OCI-LY7 (cell line): ENCODE measurements around the gene PSMC4. TPM values are rescaled to one million over a fixed set of nuclear protein-coding genes. Genes with fewer than 3 reads are reported as not detected.

ENCODE experiments used
- BruUV-seq: library from RNA; stranded (reverse); fragments of 400-500 nt; replicated peaks from 2 replicates; lab custom pipeline; 2021; lab: Mats Ljungman, UMichigan
- CTCF ChIA-PET: fragments of 300-600 bp; sonication (Branson Sonifier 250); formaldehyde crosslinking; loops from one replicate; lab custom pipeline; 2022; ENCODE audit warnings: antibody characterized with exemption; ENCODE audit not compliant: unreplicated experiment; lab: Charles Lee
- POLR2A ChIA-PET: fragments of 300-600 bp; sonication (Branson Sonifier 250); formaldehyde crosslinking; loops from one replicate; lab custom pipeline; 2022; ENCODE audit warnings: antibody characterized with exemption; lab: Charles Lee
- DNase-seq: peaks from one replicate; pipeline ENCODE4 v3.0.0-alpha.2; 2015; ENCODE audit warnings: low spot score
- H2AFZ ChIP-seq: fragments of 200-600 bp; sonication (generic), shearing (Covaris generic); 2 replicates; pipeline ENCODE4 v1.6.1; 2014; ENCODE audit warnings: mild to moderate bottlenecking, antibody characterized with exemption, low read length, moderate library complexity
- H3K27ac ChIP-seq: fragments of 200-600 bp; sonication (generic); 2 replicates; pipeline ENCODE4 v1.5.1; 2014; ENCODE audit warnings: mixed run types, low read depth, mild to moderate bottlenecking, moderate library complexity, low read length, inconsistent platforms; ENCODE audit not compliant: poor library complexity, severe bottlenecking
- H3K36me3 ChIP-seq: fragments of 200-600 bp; sonication (generic); 2 replicates; pipeline ENCODE4 v1.6.1; 2014; ENCODE audit warnings: mild to moderate bottlenecking, antibody characterized with exemption, low read length, moderate library complexity, mixed read lengths; ENCODE audit not compliant: insufficient read depth
- H3K4me1 ChIP-seq: fragments of 200-600 bp; sonication (generic); 2 replicates; pipeline ENCODE4 v1.5.1; 2014; ENCODE audit warnings: mild to moderate bottlenecking, low read length; ENCODE audit not compliant: insufficient read depth, poor library complexity, severe bottlenecking
- H3K4me2 ChIP-seq: fragments of 200-600 bp; sonication (generic); 2 replicates; pipeline ENCODE4 v1.6.1; 2014; ENCODE audit warnings: mild to moderate bottlenecking, low read length
- H3K4me3 ChIP-seq: fragments of 200-600 bp; sonication (generic); 2 replicates; pipeline ENCODE4 v1.5.1; 2014; ENCODE audit warnings: mild to moderate bottlenecking, low read depth, low read length; ENCODE audit not compliant: poor library complexity, severe bottlenecking
- H3K79me2 ChIP-seq: fragments of 200-600 bp; sonication (generic); 2 replicates; pipeline ENCODE4 v1.6.1; 2016; ENCODE audit warnings: low read depth, mild to moderate bottlenecking, low read length, moderate library complexity, mixed read lengths; ENCODE audit not compliant: insufficient read depth
- H3K9me2 ChIP-seq: fragments of 200-600 bp; sonication (generic); 2 replicates; pipeline ENCODE4 v1.6.1; 2016; ENCODE audit warnings: mild to moderate bottlenecking, low read length, mixed read lengths; ENCODE audit not compliant: insufficient read depth
- H3K9me3 ChIP-seq: fragments of 200-600 bp; sonication (generic); 2 replicates; pipeline ENCODE4 v1.6.1; 2014; ENCODE audit warnings: mild to moderate bottlenecking, mixed run types, low read length, mixed read lengths
- H4K20me1 ChIP-seq: fragments of 200-600 bp; sonication (generic); 2 replicates; pipeline ENCODE4 v1.6.1; 2014; ENCODE audit warnings: mild to moderate bottlenecking, antibody characterized with exemption, low read length, moderate library complexity, mixed read lengths; ENCODE audit not compliant: insufficient read depth
- EZH2phosphoT487 ChIP-seq: fragments of 200-600 bp; sonication (generic); IDR thresholded peaks from 2 replicates; pipeline ENCODE4 v1.6.1; 2018; ENCODE audit warnings: low read depth, borderline replicate concordance, mild to moderate bottlenecking, mixed run types, antibody characterized with exemption, low read length, moderate library complexity, mixed read lengths
- intact Hi-C: fragments of 100-400 bp; cut with micrococcal nuclease; formaldehyde crosslinking; loops from one replicate; pipeline ENCODE4 v1.10.0; 2022; ENCODE audit not compliant: unreplicated experiment
- total RNA-seq, 2 experiments: library from RNA; depleted of rRNA in 1 of 2; stranded (reverse); fragments of >200 nt in 1 of 2; shearing (Covaris generic) in 1 of 2; gene quantifications; 2 replicates each; pipeline ENCODE4 v1.2.3, GENCODE V29; 2014 to 2022
- TF ChIP-seq, protein P1 (sequence below): fragments of 200-600 bp; sonication (generic); conservative IDR thresholded peaks from 2 replicates; pipeline ENCODE4 v1.5.1; 2014; ENCODE audit warnings: mild to moderate bottlenecking, antibody characterized with exemption, low read length, moderate library complexity, mixed read lengths

PSMC4 gene
- total RNA-seq, 2 experiments from 2014 or later: 78.0 to 82.3 TPM

GRCh38 chr19:39924389-39924788, 46.6 kb upstream of the PSMC4 start:
- no peak for DNase-seq
- no peaks in the 10 kb centered on the region for H3K4me1 ChIP-seq
- intact Hi-C loops: no loop called here
- BruUV-seq: no TSS peak
- CTCF ChIA-PET: no interaction called here
- H2AFZ ChIP-seq: no peak overlapping the region
- POLR2A ChIA-PET: no interaction called here
- H3K27ac ChIP-seq: no peak overlapping the region
- H3K36me3 ChIP-seq: no peaks in the 10 kb centered on the region
- no peaks in the 10 kb centered on the region for H3K9me2 ChIP-seq
- no peaks in the 10 kb centered on the region for H3K79me2 ChIP-seq
- H3K4me2 ChIP-seq: no peak overlapping the region
- no peaks in the 10 kb centered on the region for H3K9me3 ChIP-seq
- H3K4me3 ChIP-seq: no peak overlapping the region
- TF ChIP-seq, protein P1, sequence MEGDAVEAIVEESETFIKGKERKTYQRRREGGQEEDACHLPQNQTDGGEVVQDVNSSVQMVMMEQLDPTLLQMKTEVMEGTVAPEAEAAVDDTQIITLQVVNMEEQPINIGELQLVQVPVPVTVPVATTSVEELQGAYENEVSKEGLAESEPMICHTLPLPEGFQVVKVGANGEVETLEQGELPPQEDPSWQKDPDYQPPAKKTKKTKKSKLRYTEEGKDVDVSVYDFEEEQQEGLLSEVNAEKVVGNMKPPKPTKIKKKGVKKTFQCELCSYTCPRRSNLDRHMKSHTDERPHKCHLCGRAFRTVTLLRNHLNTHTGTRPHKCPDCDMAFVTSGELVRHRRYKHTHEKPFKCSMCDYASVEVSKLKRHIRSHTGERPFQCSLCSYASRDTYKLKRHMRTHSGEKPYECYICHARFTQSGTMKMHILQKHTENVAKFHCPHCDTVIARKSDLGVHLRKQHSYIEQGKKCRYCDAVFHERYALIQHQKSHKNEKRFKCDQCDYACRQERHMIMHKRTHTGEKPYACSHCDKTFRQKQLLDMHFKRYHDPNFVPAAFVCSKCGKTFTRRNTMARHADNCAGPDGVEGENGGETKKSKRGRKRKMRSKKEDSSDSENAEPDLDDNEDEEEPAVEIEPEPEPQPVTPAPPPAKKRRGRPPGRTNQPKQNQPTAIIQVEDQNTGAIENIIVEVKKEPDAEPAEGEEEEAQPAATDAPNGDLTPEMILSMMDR: no peak
- no peak for TF ChIP-seq EZH2phosphoT487
- H4K20me1 ChIP-seq: no peaks in the 10 kb centered on the region

- no peaks in the 10 kb centered on the region for H3K79me2 ChIP-seq
- BruUV-seq: no TSS peak
- H3K36me3 ChIP-seq: no peaks in the 10 kb centered on the region
- POLR2A ChIA-PET: no interaction called here
- no peaks in the 10 kb centered on the region for H3K9me2 ChIP-seq
- no peak overlapping the region for H3K27ac ChIP-seq
- no peak for TF ChIP-seq EZH2phosphoT487
- TF ChIP-seq, protein P1: no peak
- no peak overlapping the region for H3K4me3 ChIP-seq
- intact Hi-C loops: no loop called here
- CTCF ChIA-PET: no interaction called here
- no peak overlapping the region for H3K4me2 ChIP-seq
- H2AFZ ChIP-seq: no peak overlapping the region
- no peaks in the 10 kb centered on the region for H4K20me1 ChIP-seq
- H3K4me1 ChIP-seq: no peaks in the 10 kb centered on the region
- DNase-seq: no peak
- H3K9me3 ChIP-seq: no peaks in the 10 kb centered on the region
Measured at GRCh38 chr19:39924952-39925351, 46.0 kb upstream of the PSMC4 start.

GRCh38 chr19:39926170-39926760, 44.7 kb upstream of the PSMC4 start:
- H3K9me2 ChIP-seq: no peaks in the 10 kb centered on the region
- TF ChIP-seq, protein P1: no peak
- TF ChIP-seq EZH2phosphoT487: no peak
- H3K9me3 ChIP-seq: no peaks in the 10 kb centered on the region
- H2AFZ ChIP-seq: no peak overlapping the region
- no peak for DNase-seq
- BruUV-seq: no TSS peak
- no peaks in the 10 kb centered on the region for H3K79me2 ChIP-seq
- H3K4me2 ChIP-seq: no peak overlapping the region
- intact Hi-C loops: no loop called here
- no peak overlapping the region for H3K27ac ChIP-seq
- H3K4me3 ChIP-seq: no peak overlapping the region
- H4K20me1 ChIP-seq: no peaks in the 10 kb centered on the region
- ChIA-PET POLR2A (interaction anchor here (0.6 kb wide), 1 partner anchor 40 kb away, joined by 4 read pairs; no protein-coding TSS in a partner anchor), CTCF (no interaction called here)
- no peaks in the 10 kb centered on the region for H3K4me1 ChIP-seq
- H3K36me3 ChIP-seq: no peaks in the 10 kb centered on the region
